Mesodermal cell (in vitro differentiated cells): ENCODE data around the gene TRIM45. TPM values are rescaled to one million over a fixed set of nuclear protein-coding genes. Genes with fewer than 3 reads are reported as not detected.
"Not testable (repeated sequence)": the region's sequence is repeated elsewhere in the genome, so short reads cannot be mapped to it uniquely, and the experiment has no call there.

ENCODE experiments used
- H3K27ac ChIP-seq: 2 replicates; pipeline ENCODE4 v1.7.0; 2013; ENCODE audit warnings: mild to moderate bottlenecking, low read depth, low read length, moderate library complexity; ENCODE audit not compliant: severe bottlenecking
- H3K36me3 ChIP-seq: 2 replicates; pipeline ENCODE4 v1.7.1; 2013; ENCODE audit warnings: mild to moderate bottlenecking, low read length, moderate library complexity; ENCODE audit not compliant: control insufficient read depth, insufficient read depth
- H3K4me1 ChIP-seq: one replicate; pipeline ENCODE4 v1.7.1; 2013; ENCODE audit warnings: mild to moderate bottlenecking, low read length; ENCODE audit not compliant: insufficient read depth, control insufficient read depth, poor library complexity, severe bottlenecking
- H3K4me3 ChIP-seq: 2 replicates; pipeline ENCODE4 v1.7.0; 2013; ENCODE audit warnings: low read length, control low read depth, mild to moderate bottlenecking; ENCODE audit not compliant: insufficient read depth, poor library complexity, severe bottlenecking; ENCODE audit errors: extremely low read depth
- H3K9me3 ChIP-seq: 2 replicates; pipeline ENCODE4 v1.7.1; 2013; ENCODE audit warnings: mild to moderate bottlenecking, low read length, moderate library complexity; ENCODE audit not compliant: control insufficient read depth
- WGBS, 2 experiments: methylation state at CpG; one replicate each; pipeline ENCODE4 v1.1.5; 2013; ENCODE audit warnings: missing lambda C conversion rate in 2 of 2; ENCODE audit not compliant: insufficient coverage in 2 of 2; 5-methylcytosine and 5-hydroxymethylcytosine counted together
- polyA plus RNA-seq, 2 experiments: library from polyadenylated mRNA; stranded (reverse); fragments of 50-300 nt; gene quantifications; one replicate each; pipeline ENCODE4 v1.2.3, GENCODE V29; 2013

Gene TRIM45
- polyA plus RNA-seq (2013, experiment 1 of 2), result 7.7 TPM
- polyA plus RNA-seq (2013, experiment 2 of 2), result 7.7 TPM

- WGBS, 2 experiments, result 0 to 1% methylated on average over 44 to 56 of the region's 71 CpGs
- Histone ChIP-seq H3K36me3 (peaks cover 10% of the 10 kb centered on the region), H3K27ac (peak within 1 kb of the TSS; percentile 94), H3K4me3 (peak within 1 kb of the TSS; percentile 55), H3K9me3 (no peaks in the 10 kb centered on the region), H3K4me1 (peaks cover 4% of the 10 kb centered on the region)
Measured at GRCh38 chr1:117121589-117122329, at the start of gene TRIM45. Gene TRIM45, minus strand, starts transcription at chr1:117121749. Its CDS starts 548 bp downstream, at chr1:117121201.

- H3K36me3 ChIP-seq, result no peaks in the 10 kb centered on the region
- H3K4me3 ChIP-seq, result no peak overlapping the region
- H3K4me1 ChIP-seq, result peaks cover 2% of the 10 kb centered on the region
- no peaks in the 10 kb centered on the region for H3K9me3 ChIP-seq
- no peak overlapping the region for H3K27ac ChIP-seq
- WGBS, 2 experiments, result 75 to 100% methylated on average over 1 to 2 of the region's 4 CpGs
Measured at GRCh38 chr1:117169871-117170596, 48.5 kb upstream of the TRIM45 start.

GRCh38 chr1:117167402-117167801 is 45.9 kb upstream of the TRIM45 start:
- H3K27ac ChIP-seq, result no peak overlapping the region
- H3K4me3 ChIP-seq, result no peak overlapping the region
- no peaks in the 10 kb centered on the region for H3K36me3 ChIP-seq
- peaks cover 2% of the 10 kb centered on the region for H3K4me1 ChIP-seq
- H3K9me3 ChIP-seq, result no peaks in the 10 kb centered on the region

- Histone ChIP-seq H3K4me3 (no peak overlapping the region), H3K27ac (no peak overlapping the region), H3K4me1 (peaks cover 2% of the 10 kb centered on the region), H3K36me3 (no peaks in the 10 kb centered on the region), H3K9me3 (no peaks in the 10 kb centered on the region)
- no CpG with 5 or more reads among the region's 2 CpGs for WGBS, 2 experiments
Measured at GRCh38 chr1:117166076-117166475, 44.5 kb upstream of the TRIM45 start.

GRCh38 chr1:117164209-117164608 is 42.7 kb upstream of the TRIM45 start:
- H3K4me1 ChIP-seq, result no peaks in the 10 kb centered on the region
- no peaks in the 10 kb centered on the region for H3K36me3 ChIP-seq
- H3K27ac ChIP-seq, result no peak overlapping the region
- H3K4me3 ChIP-seq, result no peak overlapping the region
- H3K9me3 ChIP-seq, result no peaks in the 10 kb centered on the region
- WGBS, 2 experiments, result 100% methylated on average over 1 of the region's 4 CpGs; no CpG with 5 or more reads in 1 of the 2 experiments

- H3K27ac ChIP-seq, result no peak overlapping the region
- no peaks in the 10 kb centered on the region for H3K4me1 ChIP-seq
- H3K9me3 ChIP-seq, result no peaks in the 10 kb centered on the region
- H3K36me3 ChIP-seq, result no peaks in the 10 kb centered on the region
- no peak overlapping the region for H3K4me3 ChIP-seq
- WGBS, 2 experiments, result 91 to 97% methylated on average over 6 of the region's 6 CpGs
Measured at GRCh38 chr1:117162816-117163215, 41.3 kb upstream of the TRIM45 start.

- Histone ChIP-seq H3K36me3 (no peaks in the 10 kb centered on the region), H3K9me3 (no peaks in the 10 kb centered on the region), H3K4me1 (no peaks in the 10 kb centered on the region), H3K4me3 (no peak overlapping the region), H3K27ac (no peak overlapping the region)
- WGBS, 2 experiments, result 100% methylated on average over 1 of the region's 1 CpG; no CpG with 5 or more reads in 1 of the 2 experiments
Measured at GRCh38 chr1:117161887-117162286, 40.3 kb upstream of the TRIM45 start.

- 95 to 100% methylated on average over 3 to 5 of the region's 5 CpGs for WGBS, 2 experiments
- H3K27ac ChIP-seq, H3K9me3 ChIP-seq, H3K4me1 ChIP-seq, H3K36me3 ChIP-seq, H3K4me3 ChIP-seq: not testable (repeated sequence)
Measured at GRCh38 chr1:117151305-117151704, 29.8 kb upstream of the TRIM45 start.

GRCh38 chr1:117150316-117150715 is 28.8 kb upstream of the TRIM45 start:
- Histone ChIP-seq H3K27ac (no peak overlapping the region), H3K4me3 (no peak overlapping the region), H3K4me1 (peaks cover 4% of the 10 kb centered on the region), H3K9me3 (no peaks in the 10 kb centered on the region), H3K36me3 (no peaks in the 10 kb centered on the region)
- no CpG with 5 or more reads among the region's 2 CpGs for WGBS, 2 experiments

- H3K27ac ChIP-seq, result no peak overlapping the region
- peaks cover 9% of the 10 kb centered on the region for H3K4me1 ChIP-seq
- no peak overlapping the region for H3K4me3 ChIP-seq
- H3K9me3 ChIP-seq, result no peaks in the 10 kb centered on the region
- H3K36me3 ChIP-seq, result no peaks in the 10 kb centered on the region
- 100% methylated on average over 2 of the region's 5 CpGs; no CpG with 5 or more reads in 1 of the 2 experiments for WGBS, 2 experiments
Measured at GRCh38 chr1:117147856-117148588, 26.5 kb upstream of the TRIM45 start.
